ENCODE measurements around the gene KIN. TPM values are rescaled to one million over a fixed set of nuclear protein-coding genes. Genes with fewer than 3 reads are reported as not detected.
"Not testable (repeated sequence)": the region's sequence is repeated elsewhere in the genome, so short reads cannot be mapped to it uniquely, and the experiment has no call there.

The KIN gene
- total and polyA plus RNA-seq, 8 donors: 4.1 to 51.9 (median 10.5) TPM

GRCh38 chr10:7817576-7817975 lies 29.8 kb upstream of the KIN start:
- peak overlapping the region; percentile 46 to 86 (median 79) for H3K27ac ChIP-seq
- peak in 1 of 2 donors; percentile 16 for DNase-seq
- intact Hi-C loops (cut with DNase I; ENCODE audit: low total_unique reads): no loop called here

GRCh38 chr10:7813481-7813880 lies 25.7 kb upstream of the KIN start:
- H3K4me3 ChIP-seq: no peak overlapping the region
- H3K9me3 ChIP-seq: no peaks in the 10 kb centered on the region
- intact Hi-C loops (cut with DNase I; ENCODE audit: low total_unique reads): no loop called here
- no peak overlapping the region for H3K27ac ChIP-seq
- TF ChIP-seq EP300 (IDR thresholded peaks at IDR 0.05): no peak
- TF ChIP-seq POLR2A (IDR thresholded peaks at IDR 0.05): no peak
- TF ChIP-seq POLR2AphosphoS5 (IDR thresholded peaks at IDR 0.05): no peak
- no peak for TF ChIP-seq CTCF (IDR thresholded peaks at IDR 0.05)
- H3K27me3 ChIP-seq: no peaks in the 10 kb centered on the region
- 71 to 86% (median 77%) methylated on average over 3 of the region's 3 CpGs for WGBS, 5 donors
- no peak for DNase-seq
- H3K4me1 ChIP-seq: peaks cover 0 to 15% (median 11%) of the 10 kb centered on the region in 4 donors
- H3K36me3 ChIP-seq: peaks cover 0 to 9% (median 6%) of the 10 kb centered on the region in 4 donors

More at GRCh38 chr10:7817576-7817975, 29.8 kb upstream of the KIN start:
- 8 to 18% (median 14%) methylated on average over 12 of the region's 12 CpGs for WGBS, 5 donors
- Histone ChIP-seq H3K9me3 (no peaks in the 10 kb centered on the region), H3K4me1 (peaks cover 10 to 37% (median 29%) of the 10 kb centered on the region in 4 donors), H3K4me3 (peak overlapping the region; percentile 94 to 100 (median 99)), H3K36me3 (peaks cover 0 to 7% (median 1%) of the 10 kb centered on the region in 4 donors), H3K27me3 (no peaks in the 10 kb centered on the region)
- TF ChIP-seq EP300 (IDR thresholded peaks at IDR 0.05) (no peak), POLR2A (IDR thresholded peaks at IDR 0.05) (no peak), CTCF (IDR thresholded peaks at IDR 0.05) (no peak), POLR2AphosphoS5 (IDR thresholded peaks at IDR 0.05) (no peak)

- intact Hi-C loops (cut with DNase I; ENCODE audit: low total_unique reads); H3K9me3 ChIP-seq; H3K27me3 ChIP-seq; H3K4me3 ChIP-seq; H3K4me1 ChIP-seq; H3K27ac ChIP-seq; DNase-seq: not testable (repeated sequence)
- WGBS, 5 donors: 47 to 68% (median 57%) methylated on average over 7 of the region's 7 CpGs
- peaks cover 14 to 27% (median 24%) of the 10 kb centered on the region in 4 donors for H3K36me3 ChIP-seq
Observed at GRCh38 chr10:7811743-7812142, 23.9 kb upstream of the KIN start.

DNA sequence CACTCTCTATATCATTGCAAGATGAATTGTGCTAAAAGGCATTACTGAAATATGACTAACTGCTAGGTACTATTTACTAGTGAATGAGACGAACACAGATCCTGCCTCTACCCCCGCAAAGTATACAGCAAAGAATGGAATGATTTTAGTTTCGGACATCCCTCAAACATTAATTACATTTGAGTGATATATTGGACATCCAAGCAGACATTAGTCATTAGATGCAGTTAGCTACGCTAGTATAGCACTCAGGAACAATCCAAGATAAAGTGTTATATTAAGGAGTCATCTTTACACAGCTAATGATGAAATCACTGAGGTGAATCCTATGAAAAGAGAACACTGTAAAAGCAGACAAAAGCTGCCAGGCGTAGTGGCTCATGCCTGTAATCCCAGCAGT lies 23.2 kb upstream of the KIN start:
- TF ChIP-seq CTCF (IDR thresholded peaks at IDR 0.05) (no peak), POLR2AphosphoS5 (IDR thresholded peaks at IDR 0.05) (no peak), POLR2A (IDR thresholded peaks at IDR 0.05) (no peak), EP300 (IDR thresholded peaks at IDR 0.05) (no peak)
- no peak for DNase-seq
- H3K27ac ChIP-seq: no peak overlapping the region
- no peak overlapping the region for H3K4me3 ChIP-seq
- H3K27me3 ChIP-seq: no peaks in the 10 kb centered on the region
- intact Hi-C loops (cut with DNase I; ENCODE audit: low total_unique reads): no loop called here
- no peaks in the 10 kb centered on the region for H3K9me3 ChIP-seq
- H3K36me3 ChIP-seq: peaks cover 15 to 34% (median 31%) of the 10 kb centered on the region in 4 donors
- H3K4me1 ChIP-seq: peaks cover 0 to 3% (median 0%) of the 10 kb centered on the region in 4 donors
- WGBS, 5 donors: 77 to 84% (median 80%) methylated on average over 5 of the region's 5 CpGs

DNA sequence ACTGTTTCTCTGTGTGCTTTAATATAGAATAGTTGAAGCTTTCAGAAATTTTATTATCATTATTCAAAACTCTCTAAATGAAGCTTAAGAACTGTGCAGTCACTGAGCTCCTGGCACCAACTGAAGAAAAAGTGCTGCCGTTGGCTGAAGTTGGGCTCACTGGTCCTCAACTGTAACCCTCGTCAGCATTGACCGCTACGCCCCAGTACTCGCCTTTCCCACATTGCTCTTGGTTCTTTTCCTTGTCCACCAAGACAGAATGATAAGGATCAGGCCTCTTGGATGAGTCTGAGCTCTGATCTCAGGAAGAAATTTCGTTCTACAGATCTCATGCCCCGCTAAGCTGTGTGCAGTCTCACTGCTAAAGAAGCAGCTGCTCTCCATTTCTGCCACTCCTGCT lies 22.6 kb upstream of the KIN start:
- intact Hi-C loops (cut with DNase I; ENCODE audit: low total_unique reads): no loop called here
- Histone ChIP-seq H3K27me3 (no peaks in the 10 kb centered on the region), H3K27ac (no peak overlapping the region), H3K9me3 (no peaks in the 10 kb centered on the region), H3K36me3 (peaks cover 16 to 40% (median 37%) of the 10 kb centered on the region in 4 donors), H3K4me3 (no peak overlapping the region), H3K4me1 (peaks cover 0 to 3% (median 0%) of the 10 kb centered on the region in 4 donors)
- TF ChIP-seq POLR2AphosphoS5 (IDR thresholded peaks at IDR 0.05): no peak
- no peak for TF ChIP-seq CTCF (IDR thresholded peaks at IDR 0.05)
- no peak for TF ChIP-seq EP300 (IDR thresholded peaks at IDR 0.05)
- TF ChIP-seq POLR2A (IDR thresholded peaks at IDR 0.05): no peak
- WGBS, 5 donors: 60 to 82% (median 74%) methylated on average over 7 of the region's 7 CpGs
- no peak for DNase-seq
